Lower lobe of right lung (tissue), 2 donors: ENCODE data around the gene EYA2. TPM values are rescaled to one million over a fixed set of nuclear protein-coding genes. Genes with fewer than 3 reads are reported as not detected.

Experiments used
- ATAC-seq, 2 donors: fragments of 200-7000 bp; cut with Tn5 transposase; one replicate each; pipeline ENCODE4 v1.9.1; 2020 to 2022; ENCODE audit warnings: mild to moderate bottlenecking in 2 of 2, moderate library complexity in 2 of 2
- DNase-seq: peaks from one replicate; pipeline ENCODE4 v3.0.0-alpha.2; 2020
- H3K27ac ChIP-seq: fragments of 200-600 bp; one replicate; pipeline ENCODE4 v1.8.0; 2022
- H3K27me3 ChIP-seq: fragments of 200-600 bp; one replicate; pipeline ENCODE4 v1.8.0; 2022; ENCODE audit warnings: low read depth
- H3K36me3 ChIP-seq: fragments of 200-600 bp; one replicate; pipeline ENCODE4 v1.8.0; 2022; ENCODE audit warnings: mild to moderate bottlenecking
- H3K4me1 ChIP-seq: fragments of 200-600 bp; one replicate; pipeline ENCODE4 v1.8.0; 2022
- H3K4me3 ChIP-seq: fragments of 200-600 bp; one replicate; pipeline ENCODE4 v1.8.0; 2022; ENCODE audit warnings: mild to moderate bottlenecking
- H3K9me3 ChIP-seq: fragments of 200-600 bp; one replicate; pipeline ENCODE4 v1.8.0; 2022
- CTCF ChIP-seq: fragments of 200-600 bp; IDR thresholded peaks from one replicate; pipeline ENCODE4 v1.8.0; 2022; ENCODE audit warnings: antibody characterized with exemption, mild to moderate bottlenecking
- intact Hi-C: fragments of 100-400 bp; cut with DNase I; formaldehyde crosslinking; loops from one replicate; pipeline ENCODE4 v1.11.0; 2022
- total RNA-seq: library from RNA; stranded (reverse); fragmentation: NEBNext Ultra II Directional; extraction: Animal tissue kit (Norgen Biotek cat#: 25700); gene quantifications from one replicate; pipeline ENCODE4 v1.2.1, GENCODE V29; 2021
- donor health status: DM: no; HTN: yes; CAD: no; lungs with severe emphysema.

The EYA2 gene
- total RNA-seq, 1 donor from 2014 or later: 3.5 TPM

GRCh38 chr20:47051936-47052526, 157.4 kb downstream of the EYA2 start:
- no peaks in the 10 kb centered on the region for H3K4me1 ChIP-seq
- ATAC-seq (no peak), DNase-seq (no peak)
- H3K4me3 ChIP-seq: no peak overlapping the region
- no peaks in the 10 kb centered on the region for H3K9me3 ChIP-seq
- H3K36me3 ChIP-seq: no peaks in the 10 kb centered on the region
- H3K27ac ChIP-seq: no peak overlapping the region
- H3K27me3 ChIP-seq: peaks cover 4% of the 10 kb centered on the region
- TF ChIP-seq CTCF: no peak
- intact Hi-C loops: no loop called here

GRCh38 chr20:47054506-47054905, 159.9 kb downstream of the EYA2 start:
- no peak overlapping the region for H3K4me3 ChIP-seq
- H3K27me3 ChIP-seq: peaks cover 4% of the 10 kb centered on the region
- TF ChIP-seq CTCF: no peak
- H3K4me1 ChIP-seq: no peaks in the 10 kb centered on the region
- no peaks in the 10 kb centered on the region for H3K9me3 ChIP-seq
- intact Hi-C loops: no loop called here
- ATAC-seq (no peak), DNase-seq (no peak)
- H3K36me3 ChIP-seq: no peaks in the 10 kb centered on the region
- H3K27ac ChIP-seq: no peak overlapping the region

GRCh38 chr20:47054945-47055344, 160.3 kb downstream of the EYA2 start:
- Histone ChIP-seq H3K9me3 (no peaks in the 10 kb centered on the region), H3K27me3 (peaks cover 4% of the 10 kb centered on the region), H3K4me1 (no peaks in the 10 kb centered on the region), H3K36me3 (no peaks in the 10 kb centered on the region), H3K27ac (no peak overlapping the region), H3K4me3 (no peak overlapping the region)
- intact Hi-C loops: no loop called here
- no peak for TF ChIP-seq CTCF
- DNase-seq (no peak), ATAC-seq (no peak)

- no peaks in the 10 kb centered on the region for H3K9me3 ChIP-seq
- no peak overlapping the region for H3K27ac ChIP-seq
- peaks cover under 1% of the 10 kb centered on the region for H3K27me3 ChIP-seq
- no peaks in the 10 kb centered on the region for H3K36me3 ChIP-seq
- no peaks in the 10 kb centered on the region for H3K4me1 ChIP-seq
- intact Hi-C loops: no loop called here
- no peak overlapping the region for H3K4me3 ChIP-seq
- no peak for DNase-seq
- TF ChIP-seq CTCF: no peak
- ATAC-seq: no peak
Measured at GRCh38 chr20:47055699-47056369, 161.2 kb downstream of the EYA2 start.

GRCh38 chr20:47057661-47058060, 163.0 kb downstream of the EYA2 start:
- ATAC-seq: no peak
- TF ChIP-seq CTCF: no peak
- no peak for DNase-seq
- intact Hi-C loops: no loop called here
- no peaks in the 10 kb centered on the region for H3K36me3 ChIP-seq
- no peaks in the 10 kb centered on the region for H3K27me3 ChIP-seq
- H3K4me1 ChIP-seq: no peaks in the 10 kb centered on the region
- H3K27ac ChIP-seq: no peak overlapping the region
- H3K9me3 ChIP-seq: no peaks in the 10 kb centered on the region
- H3K4me3 ChIP-seq: no peak overlapping the region
